Mesenchymal stem cell (in vitro differentiated cells and primary cell): Measurements from ENCODE around the gene MAN1C1.
A peak's percentile ranks its signal among the peaks of the same experiment; 100 is the strongest.

Source experiments
- DNase-seq: peaks from one replicate; pipeline ENCODE4 v3.0.0-alpha.2; 2013
- H2AFZ ChIP-seq: one replicate; pipeline ENCODE4 v1.6.1; 2013; ENCODE audit warnings: low read depth, mild to moderate bottlenecking, control low read depth, inconsistent platforms, low read length, moderate library complexity
- H2AK5ac ChIP-seq: 2 replicates; pipeline ENCODE4 v1.6.1; 2013; ENCODE audit warnings: low read length, moderate library complexity, mild to moderate bottlenecking, inconsistent platforms; ENCODE audit not compliant: severe bottlenecking
- H2BK120ac ChIP-seq: one replicate; pipeline ENCODE4 v1.6.1; 2013; ENCODE audit warnings: low read depth, mild to moderate bottlenecking, inconsistent platforms, low read length, moderate library complexity
- H2BK12ac ChIP-seq, 2 experiments: one replicate each; pipeline ENCODE4 v1.6.1; 2013; ENCODE audit warnings: inconsistent platforms in 2 of 2, low read length in 2 of 2, mild to moderate bottlenecking in 2 of 2, moderate library complexity in 2 of 2, control low read depth in 1 of 2
- H2BK15ac ChIP-seq: one replicate; pipeline ENCODE4 v1.6.1; 2013; ENCODE audit warnings: mild to moderate bottlenecking, low read depth, inconsistent platforms; ENCODE audit not compliant: poor library complexity, severe bottlenecking
- H2BK5ac ChIP-seq: 2 replicates; pipeline ENCODE4 v1.6.1; 2013; ENCODE audit warnings: low read depth, mild to moderate bottlenecking, low read length, control low read depth, inconsistent platforms; ENCODE audit not compliant: poor library complexity, severe bottlenecking
- H3K14ac ChIP-seq, 2 experiments: one replicate each; pipeline ENCODE4 v1.6.1; 2013; ENCODE audit warnings: inconsistent platforms in 2 of 2, low read length in 2 of 2, control low read depth in 1 of 2, mild to moderate bottlenecking in 1 of 2, moderate library complexity in 1 of 2
- H3K18ac ChIP-seq, 2 experiments: one replicate each; pipeline ENCODE4 v1.6.1; 2013; ENCODE audit warnings: inconsistent platforms in 2 of 2, low read length in 2 of 2, control low read depth in 1 of 2, low read depth in 1 of 2, mild to moderate bottlenecking in 1 of 2
- H3K23ac ChIP-seq, 2 experiments: one replicate each; pipeline ENCODE4 v1.6.1; 2013; ENCODE audit warnings: inconsistent platforms in 2 of 2, low read length in 2 of 2, mild to moderate bottlenecking in 2 of 2, moderate library complexity in 2 of 2, control low read depth in 1 of 2
- H3K27ac ChIP-seq: 2 replicates; pipeline ENCODE4 v1.5.1; 2013; ENCODE audit warnings: mild to moderate bottlenecking, moderate library complexity, low read length, control low read depth, inconsistent platforms; ENCODE audit not compliant: poor library complexity, severe bottlenecking
- H3K27me3 ChIP-seq, 2 experiments: 2 replicates each; pipeline versions ENCODE4 v1.6.1 to v1.7.0; 2013; ENCODE audit warnings: low read length in 2 of 2, mild to moderate bottlenecking in 2 of 2, moderate library complexity in 2 of 2, control low read depth in 1 of 2, inconsistent platforms in 1 of 2; ENCODE audit not compliant: control insufficient read depth in 1 of 2, insufficient read depth in 1 of 2
- H3K36me3 ChIP-seq, 2 experiments: 2 replicates each; pipeline versions ENCODE4 v1.6.1 to v1.7.0; 2013; ENCODE audit warnings: low read length in 2 of 2, control low read depth in 1 of 2, inconsistent platforms in 1 of 2, low read depth in 1 of 2, mild to moderate bottlenecking in 1 of 2; ENCODE audit not compliant: insufficient read depth in 2 of 2, control insufficient read depth in 1 of 2
- H3K4ac ChIP-seq, 2 experiments: one replicate each; pipeline ENCODE4 v1.6.1; 2013; ENCODE audit warnings: inconsistent platforms in 2 of 2, low read length in 2 of 2, mild to moderate bottlenecking in 2 of 2, moderate library complexity in 2 of 2, control low read depth in 1 of 2, low read depth in 1 of 2
- H3K4me1 ChIP-seq: 2 replicates; pipeline ENCODE4 v1.6.1; 2013; ENCODE audit warnings: low read depth, low read length, control low read depth; ENCODE audit not compliant: control insufficient read depth, insufficient read depth
- H3K4me2 ChIP-seq: 2 replicates; pipeline ENCODE4 v1.6.1; 2013; ENCODE audit warnings: low read length, mild to moderate bottlenecking, inconsistent platforms; ENCODE audit not compliant: poor library complexity, severe bottlenecking
- H3K4me3 ChIP-seq, 2 experiments: 2 replicates each; pipeline versions ENCODE4 v1.5.1 to v1.7.0; 2013; ENCODE audit warnings: low read length in 2 of 2, mild to moderate bottlenecking in 2 of 2, control low read depth in 1 of 2, low read depth in 1 of 2; ENCODE audit not compliant: insufficient read depth in 1 of 2
- H3K79me1 ChIP-seq: replicated peaks from 2 replicates; pipeline ENCODE4 v1.6.1; 2013; ENCODE audit warnings: mild to moderate bottlenecking, control low read depth, low read length, inconsistent platforms; ENCODE audit not compliant: poor library complexity, severe bottlenecking
- H3K9ac ChIP-seq: 2 replicates; pipeline ENCODE4 v1.7.0; 2013; ENCODE audit warnings: mild to moderate bottlenecking, low read length, moderate library complexity
- H3K9me3 ChIP-seq: 2 replicates; pipeline ENCODE4 v1.7.0; 2013; ENCODE audit warnings: mild to moderate bottlenecking, low read length; ENCODE audit not compliant: control insufficient read depth
- H4K8ac ChIP-seq: one replicate; pipeline ENCODE4 v1.6.1; 2013; ENCODE audit warnings: inconsistent platforms, mild to moderate bottlenecking, low read length, moderate library complexity
- H4K91ac ChIP-seq: one replicate; pipeline ENCODE4 v1.6.1; 2013; ENCODE audit warnings: mild to moderate bottlenecking, low read length, inconsistent platforms
- WGBS: methylation state at CpG from one replicate; pipeline ENCODE4 v1.1.7; 2013; ENCODE audit warnings: mixed read lengths; 5-methylcytosine and 5-hydroxymethylcytosine counted together

The MAN1C1 gene

DNA sequence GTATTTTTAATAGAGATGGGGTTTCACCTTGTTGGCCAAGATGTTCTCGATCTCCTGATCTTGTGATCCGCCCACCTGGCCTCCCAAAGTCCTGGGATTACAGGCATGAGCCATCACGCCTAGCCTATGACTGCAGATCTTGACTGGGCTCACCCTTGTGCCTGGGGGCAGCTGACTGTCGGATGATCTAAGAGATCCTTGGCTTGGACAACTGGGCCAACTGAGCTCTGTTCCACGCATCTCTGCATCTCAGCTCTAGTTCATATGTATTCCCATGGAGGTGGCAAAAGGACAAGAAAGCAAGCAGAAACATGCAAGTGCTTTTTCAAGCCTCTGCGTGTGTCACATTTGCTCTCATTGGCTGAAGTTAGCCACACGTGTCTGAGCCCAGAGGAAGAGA lies 107.6 kb downstream of the MAN1C1 start:
- Histone ChIP-seq H4K8ac (no peak overlapping the region), H2BK5ac (no peak overlapping the region), H3K4me2 (no peak overlapping the region), H3K4me3 (no peak overlapping the region), H3K27ac (no peak overlapping the region), H3K9ac (no peak overlapping the region), H2AK5ac (no peak overlapping the region), H3K36me3 (no peaks in the 10 kb centered on the region), H3K23ac (no peak overlapping the region), H3K18ac (no peak overlapping the region), H4K91ac (no peak overlapping the region), H2BK12ac (no peak overlapping the region), H3K4ac (no peak overlapping the region), H3K79me1 (no peaks in the 10 kb centered on the region), H3K9me3 (no peaks in the 10 kb centered on the region), H3K14ac (no peak overlapping the region), H2AFZ (no peak overlapping the region), H3K27me3 (peaks cover 0 to 41% of the 10 kb centered on the region in 2 experiments), H3K4me1 (peaks cover 9% of the 10 kb centered on the region), H2BK15ac (no peak overlapping the region), H2BK120ac (no peak overlapping the region)
- no peak for DNase-seq
- whole genome bisulfite sequencing, result 88% methylated on average over 7 of the region's 7 CpGs

DNA sequence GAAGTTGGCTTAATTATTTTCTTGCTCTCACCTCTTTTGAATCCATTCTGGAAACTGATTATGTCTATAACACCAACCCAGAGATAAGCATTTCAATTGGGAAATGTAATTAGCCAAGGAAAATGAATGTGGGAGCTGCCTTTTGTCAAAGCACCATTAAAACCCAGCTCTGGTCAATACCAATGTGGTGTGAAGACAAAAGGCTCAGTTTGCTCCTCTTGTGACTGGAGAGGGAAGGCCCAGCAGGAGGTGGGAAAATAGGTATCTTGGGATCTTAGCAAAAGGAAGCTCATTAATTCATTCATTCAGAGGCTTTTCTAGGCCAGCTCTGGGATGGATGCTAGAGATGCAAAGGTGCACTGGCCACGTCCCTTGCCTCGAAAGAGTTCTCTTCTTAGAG lies 108.4 kb downstream of the MAN1C1 start:
- Histone ChIP-seq H2BK120ac (no peak overlapping the region), H2BK5ac (no peak overlapping the region), H3K23ac (no peak overlapping the region), H3K27ac (no peak overlapping the region), H2AFZ (no peak overlapping the region), H3K9ac (no peak overlapping the region), H3K4me2 (no peak overlapping the region), H4K8ac (no peak overlapping the region), H4K91ac (no peak overlapping the region), H3K4me1 (peaks cover 11% of the 10 kb centered on the region), H3K36me3 (no peaks in the 10 kb centered on the region), H3K79me1 (no peaks in the 10 kb centered on the region), H2BK12ac (no peak overlapping the region), H3K4ac (no peak overlapping the region), H3K27me3 (peaks cover 0 to 41% of the 10 kb centered on the region in 2 experiments), H2BK15ac (no peak overlapping the region), H3K4me3 (no peak overlapping the region), H2AK5ac (no peak overlapping the region), H3K9me3 (no peaks in the 10 kb centered on the region), H3K14ac (no peak overlapping the region), H3K18ac (no peak overlapping the region)
- WGBS, result 89% methylated on average over 2 of the region's 2 CpGs
- no peak for DNase-seq

DNA sequence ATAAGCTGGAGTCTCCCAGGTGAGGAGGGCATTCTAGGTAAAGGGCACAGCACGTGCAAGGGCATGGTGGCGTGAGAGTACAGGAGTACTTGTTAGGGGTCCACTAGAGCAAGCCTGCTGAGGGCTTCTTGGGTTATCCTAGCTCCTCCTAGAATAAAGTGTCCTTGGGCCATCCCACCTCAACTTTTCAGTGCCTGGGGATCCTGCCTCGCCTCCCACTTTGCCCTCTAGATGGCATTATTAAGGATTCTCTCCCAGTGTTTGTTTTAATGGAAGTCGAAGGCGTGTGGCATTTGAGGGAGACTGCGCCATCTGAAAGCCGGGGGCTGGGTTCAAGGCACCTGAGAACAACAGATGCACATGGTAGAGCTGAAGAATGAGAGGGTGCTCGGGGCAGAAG lies 108.9 kb downstream of the MAN1C1 start:
- Histone ChIP-seq H2AFZ (no peak overlapping the region), H3K23ac (no peak overlapping the region), H3K9me3 (no peaks in the 10 kb centered on the region), H3K4me2 (no peak overlapping the region), H3K4ac (no peak overlapping the region), H2AK5ac (no peak overlapping the region), H3K27me3 (peaks cover 0 to 41% of the 10 kb centered on the region in 2 experiments), H2BK15ac (no peak overlapping the region), H2BK12ac (peak overlapping the region in 1 of 2 experiments; percentile 40), H3K36me3 (no peaks in the 10 kb centered on the region), H3K4me3 (no peak overlapping the region), H3K79me1 (no peaks in the 10 kb centered on the region), H3K18ac (no peak overlapping the region), H3K27ac (no peak overlapping the region), H2BK120ac (no peak overlapping the region), H2BK5ac (no peak overlapping the region), H3K14ac (no peak overlapping the region), H4K91ac (peak overlapping the region; percentile 8), H4K8ac (no peak overlapping the region), H3K4me1 (peaks cover 13% of the 10 kb centered on the region), H3K9ac (no peak overlapping the region)
- DNase-seq, result no peak
- WGBS, result 93% methylated on average over 7 of the region's 8 CpGs

DNA sequence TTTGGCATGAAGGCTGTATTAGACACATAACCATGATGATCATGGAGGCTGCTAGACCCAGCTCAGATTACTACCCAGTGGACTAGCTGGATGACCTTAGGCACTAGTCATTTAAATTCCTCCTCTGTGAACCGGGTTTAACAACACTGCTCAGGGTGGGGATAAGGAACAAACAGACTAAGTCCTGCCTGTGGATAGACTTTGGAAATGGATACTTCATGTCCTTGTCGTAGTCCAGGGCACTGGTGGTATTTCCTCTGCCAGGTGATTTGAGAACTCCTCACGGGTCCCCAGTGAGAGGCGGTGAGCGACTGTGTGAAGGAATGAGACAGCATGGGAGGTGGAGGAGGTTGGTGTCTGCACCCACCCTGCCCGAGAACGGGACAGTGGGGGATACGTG lies 110.5 kb downstream of the MAN1C1 start:
- H3K79me1 ChIP-seq, result no peaks in the 10 kb centered on the region
- H4K8ac ChIP-seq, result no peak overlapping the region
- no peak overlapping the region for H2BK15ac ChIP-seq
- no peak overlapping the region for H3K4ac ChIP-seq
- H3K4me3 ChIP-seq, result peak overlapping the region in 1 of 2 experiments; percentile 35
- H2AFZ ChIP-seq, result no peak overlapping the region
- H3K4me2 ChIP-seq, result no peak overlapping the region
- H3K4me1 ChIP-seq, result peaks cover 19% of the 10 kb centered on the region
- DNase-seq, result no peak
- peak overlapping the region; percentile 17 for H3K9ac ChIP-seq
- no peak overlapping the region for H2BK120ac ChIP-seq
- no peak overlapping the region for H3K14ac ChIP-seq
- peaks cover 0 to 42% of the 10 kb centered on the region in 2 experiments for H3K27me3 ChIP-seq
- WGBS, result 87% methylated on average over 8 of the region's 8 CpGs
- H3K18ac ChIP-seq, result no peak overlapping the region
- no peak overlapping the region for H3K23ac ChIP-seq
- no peak overlapping the region for H4K91ac ChIP-seq
- no peak overlapping the region for H2BK5ac ChIP-seq
- no peak overlapping the region for H3K27ac ChIP-seq
- H2AK5ac ChIP-seq, result no peak overlapping the region
- no peaks in the 10 kb centered on the region for H3K9me3 ChIP-seq
- H2BK12ac ChIP-seq, result no peak overlapping the region
- no peaks in the 10 kb centered on the region for H3K36me3 ChIP-seq
